ENCODE data around the gene EIF4G1. TPM values are rescaled to one million over a fixed set of nuclear protein-coding genes. Genes with fewer than 3 reads are reported as not detected.
"Not testable (repeated sequence)": the region's sequence is repeated elsewhere in the genome, so short reads cannot be mapped to it uniquely, and the experiment has no call there.

Gene EIF4G1, protein sequence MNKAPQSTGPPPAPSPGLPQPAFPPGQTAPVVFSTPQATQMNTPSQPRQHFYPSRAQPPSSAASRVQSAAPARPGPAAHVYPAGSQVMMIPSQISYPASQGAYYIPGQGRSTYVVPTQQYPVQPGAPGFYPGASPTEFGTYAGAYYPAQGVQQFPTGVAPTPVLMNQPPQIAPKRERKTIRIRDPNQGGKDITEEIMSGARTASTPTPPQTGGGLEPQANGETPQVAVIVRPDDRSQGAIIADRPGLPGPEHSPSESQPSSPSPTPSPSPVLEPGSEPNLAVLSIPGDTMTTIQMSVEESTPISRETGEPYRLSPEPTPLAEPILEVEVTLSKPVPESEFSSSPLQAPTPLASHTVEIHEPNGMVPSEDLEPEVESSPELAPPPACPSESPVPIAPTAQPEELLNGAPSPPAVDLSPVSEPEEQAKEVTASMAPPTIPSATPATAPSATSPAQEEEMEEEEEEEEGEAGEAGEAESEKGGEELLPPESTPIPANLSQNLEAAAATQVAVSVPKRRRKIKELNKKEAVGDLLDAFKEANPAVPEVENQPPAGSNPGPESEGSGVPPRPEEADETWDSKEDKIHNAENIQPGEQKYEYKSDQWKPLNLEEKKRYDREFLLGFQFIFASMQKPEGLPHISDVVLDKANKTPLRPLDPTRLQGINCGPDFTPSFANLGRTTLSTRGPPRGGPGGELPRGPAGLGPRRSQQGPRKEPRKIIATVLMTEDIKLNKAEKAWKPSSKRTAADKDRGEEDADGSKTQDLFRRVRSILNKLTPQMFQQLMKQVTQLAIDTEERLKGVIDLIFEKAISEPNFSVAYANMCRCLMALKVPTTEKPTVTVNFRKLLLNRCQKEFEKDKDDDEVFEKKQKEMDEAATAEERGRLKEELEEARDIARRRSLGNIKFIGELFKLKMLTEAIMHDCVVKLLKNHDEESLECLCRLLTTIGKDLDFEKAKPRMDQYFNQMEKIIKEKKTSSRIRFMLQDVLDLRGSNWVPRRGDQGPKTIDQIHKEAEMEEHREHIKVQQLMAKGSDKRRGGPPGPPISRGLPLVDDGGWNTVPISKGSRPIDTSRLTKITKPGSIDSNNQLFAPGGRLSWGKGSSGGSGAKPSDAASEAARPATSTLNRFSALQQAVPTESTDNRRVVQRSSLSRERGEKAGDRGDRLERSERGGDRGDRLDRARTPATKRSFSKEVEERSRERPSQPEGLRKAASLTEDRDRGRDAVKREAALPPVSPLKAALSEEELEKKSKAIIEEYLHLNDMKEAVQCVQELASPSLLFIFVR (N-terminal part only)
- polyA plus RNA-seq (2014; cell fraction: cytosol; rRNA removed), result 257 and 261 TPM in 2 replicates
- 213 and 251 TPM in 2 replicates for polyA plus RNA-seq (2014; cell fraction: nucleus; rRNA removed)

- DNase-seq (ENCODE audit: low spot score), result peak; percentile 93
These were observed at the start of gene EIF4G1 for GRCh38 chr3:184314363-184314699. Gene EIF4G1, plus strand, starts transcription at chr3:184314606. Its CDS starts 1,191 bp downstream, at chr3:184315797.

- not testable (repeated sequence) for DNase-seq (ENCODE audit: low spot score)
These were observed 47.2 kb upstream of the EIF4G1 start for GRCh38 chr3:184267249-184267648.

DNA sequence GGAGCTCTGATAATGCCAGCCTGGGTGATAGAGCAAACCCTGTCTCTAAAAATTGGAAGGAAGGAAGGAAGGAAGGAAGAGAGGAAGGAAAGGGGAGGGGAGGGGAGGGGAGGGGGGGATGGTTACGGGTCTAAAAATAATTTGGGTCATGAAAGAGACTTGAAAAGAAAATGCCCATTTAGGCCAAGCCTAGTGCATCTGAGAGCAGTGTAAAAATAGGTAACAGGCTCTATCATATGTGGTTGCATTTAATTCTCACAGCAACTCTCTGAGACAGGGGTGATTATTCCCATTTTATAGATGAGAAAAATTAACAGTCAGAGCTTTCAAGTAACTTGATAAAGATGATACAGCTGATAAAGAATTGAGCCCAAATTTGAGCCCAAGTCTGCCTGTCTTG lies 42.1 kb upstream of the EIF4G1 start:
- DNase-seq (ENCODE audit: low spot score), result no peak

DNA sequence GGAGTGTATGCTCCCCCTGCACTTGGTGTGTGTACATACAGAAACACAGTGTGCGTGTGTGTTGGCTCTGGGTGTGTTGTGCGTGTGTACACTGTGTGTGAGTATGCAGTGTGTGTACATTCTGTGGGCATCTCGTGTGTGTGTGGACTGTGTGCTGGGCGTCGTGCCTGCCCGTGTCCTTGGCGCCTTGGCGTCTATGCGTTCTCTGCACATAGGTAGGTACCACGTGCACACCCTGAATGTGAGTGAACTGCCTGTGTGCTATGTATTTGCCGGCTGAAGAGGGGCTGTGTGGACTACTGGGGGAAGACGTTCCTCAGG lies 39.1 kb upstream of the EIF4G1 start:
- no peak for DNase-seq (ENCODE audit: low spot score)

GRCh38 chr3:184275961-184276910 lies 38.2 kb upstream of the EIF4G1 start, which contains the start of gene ECE2:
Gene ECE2, plus strand, starts transcription at chr3:184276022. Its CDS starts 132 bp downstream, at chr3:184276154.
- no peak for DNase-seq (ENCODE audit: low spot score)

- no peak for DNase-seq (ENCODE audit: low spot score)
These were observed 37.0 kb upstream of the EIF4G1 start for GRCh38 chr3:184277366-184277765.

GRCh38 chr3:184282941-184283340 lies 31.5 kb upstream of the EIF4G1 start:
- DNase-seq (ENCODE audit: low spot score), result no peak

DNA sequence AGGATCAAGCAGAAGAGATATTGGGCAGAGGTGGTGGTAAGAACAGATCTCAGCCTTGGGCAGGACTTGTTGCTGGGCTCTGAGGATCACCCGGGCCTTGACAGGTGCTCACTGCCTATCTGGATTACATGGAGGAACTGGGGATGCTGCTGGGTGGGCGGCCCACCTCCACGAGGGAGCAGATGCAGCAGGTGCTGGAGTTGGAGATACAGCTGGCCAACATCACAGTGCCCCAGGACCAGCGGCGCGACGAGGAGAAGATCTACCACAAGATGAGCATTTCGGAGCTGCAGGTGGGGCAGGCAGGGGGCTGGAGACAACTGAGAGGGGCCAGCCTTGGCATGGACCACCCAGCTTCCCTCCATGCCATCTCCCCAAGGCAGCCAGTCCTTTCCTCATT lies 30.7 kb upstream of the EIF4G1 start:
- no peak for DNase-seq (ENCODE audit: low spot score)

- DNase-seq (ENCODE audit: low spot score), result peak; percentile 88
These were observed 29.7 kb upstream of the EIF4G1 start for GRCh38 chr3:184284696-184285095.

GRCh38 chr3:184289426-184289938 lies 24.9 kb upstream of the EIF4G1 start:
- DNase-seq (ENCODE audit: low spot score), result peak; percentile 84

DNA sequence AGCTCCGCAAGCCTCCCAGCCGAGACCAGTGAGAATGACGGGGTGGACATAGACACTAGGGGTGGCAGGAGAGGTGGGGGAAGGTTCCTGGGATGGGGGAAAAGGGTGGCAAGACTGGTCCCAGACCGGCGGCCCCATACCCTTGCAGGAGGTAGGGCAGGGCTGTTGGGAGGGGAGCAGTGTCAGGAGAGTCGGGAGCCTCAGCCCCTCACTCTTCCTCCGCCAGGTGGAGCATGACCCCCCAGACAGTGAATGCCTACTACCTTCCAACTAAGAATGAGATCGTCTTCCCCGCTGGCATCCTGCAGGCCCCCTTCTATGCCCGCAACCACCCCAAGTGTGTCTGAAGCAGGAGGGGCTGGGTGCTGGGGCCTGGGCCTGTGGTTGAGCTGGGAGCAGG lies 24.1 kb upstream of the EIF4G1 start:
- no peak for DNase-seq (ENCODE audit: low spot score)

DNA sequence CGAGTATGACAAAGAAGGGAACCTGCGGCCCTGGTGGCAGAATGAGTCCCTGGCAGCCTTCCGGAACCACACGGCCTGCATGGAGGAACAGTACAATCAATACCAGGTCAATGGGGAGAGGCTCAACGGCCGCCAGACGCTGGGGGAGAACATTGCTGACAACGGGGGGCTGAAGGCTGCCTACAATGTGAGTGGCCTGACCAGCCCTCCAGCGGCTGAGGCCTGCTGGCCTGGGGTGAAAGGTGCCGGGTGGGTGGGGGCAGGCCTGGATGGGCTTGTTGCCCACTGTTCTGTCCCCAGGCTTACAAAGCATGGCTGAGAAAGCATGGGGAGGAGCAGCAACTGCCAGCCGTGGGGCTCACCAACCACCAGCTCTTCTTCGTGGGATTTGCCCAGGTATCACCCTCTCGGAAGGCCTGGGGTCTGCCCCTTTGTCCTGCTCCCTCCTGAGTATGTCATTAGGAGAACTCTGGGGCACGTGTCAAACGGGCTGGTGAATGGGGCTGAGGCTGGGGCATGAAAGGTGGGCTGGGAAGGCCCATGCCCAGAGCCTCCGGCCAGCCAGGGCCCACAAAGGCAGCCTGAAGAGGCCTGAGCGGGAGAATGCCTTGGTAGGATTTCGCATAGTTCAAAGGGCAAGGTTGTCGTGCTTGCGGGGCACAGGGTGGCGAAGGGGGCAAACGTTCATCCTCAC lies 23.2 kb upstream of the EIF4G1 start:
- no peak for DNase-seq (ENCODE audit: low spot score)

GRCh38 chr3:184291738-184292445 lies 22.5 kb upstream of the EIF4G1 start:
- DNase-seq (ENCODE audit: low spot score), result no peak

DNA sequence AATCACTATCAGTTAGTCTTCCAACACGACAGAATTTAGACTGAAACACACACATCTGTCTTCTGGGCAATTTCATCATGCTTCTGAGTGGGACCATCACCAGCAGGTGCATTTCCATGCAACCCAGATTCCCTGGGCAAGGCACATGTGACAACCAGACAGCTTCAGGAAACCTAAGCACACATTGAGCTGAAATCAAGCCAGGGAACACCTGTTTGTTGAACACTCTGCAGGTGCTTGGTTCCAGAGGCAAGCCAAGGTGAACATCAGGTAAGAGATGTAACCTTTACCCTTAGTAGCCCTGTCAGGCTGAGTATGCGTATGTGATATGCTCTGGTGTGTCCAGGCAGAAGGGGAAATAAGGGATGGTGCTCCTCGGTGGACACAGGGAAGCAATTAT lies 18.6 kb upstream of the EIF4G1 start:
- no peak for DNase-seq (ENCODE audit: low spot score)

GRCh38 chr3:184296616-184297015 lies 17.8 kb upstream of the EIF4G1 start:
- DNase-seq (ENCODE audit: low spot score), result no peak

DNA sequence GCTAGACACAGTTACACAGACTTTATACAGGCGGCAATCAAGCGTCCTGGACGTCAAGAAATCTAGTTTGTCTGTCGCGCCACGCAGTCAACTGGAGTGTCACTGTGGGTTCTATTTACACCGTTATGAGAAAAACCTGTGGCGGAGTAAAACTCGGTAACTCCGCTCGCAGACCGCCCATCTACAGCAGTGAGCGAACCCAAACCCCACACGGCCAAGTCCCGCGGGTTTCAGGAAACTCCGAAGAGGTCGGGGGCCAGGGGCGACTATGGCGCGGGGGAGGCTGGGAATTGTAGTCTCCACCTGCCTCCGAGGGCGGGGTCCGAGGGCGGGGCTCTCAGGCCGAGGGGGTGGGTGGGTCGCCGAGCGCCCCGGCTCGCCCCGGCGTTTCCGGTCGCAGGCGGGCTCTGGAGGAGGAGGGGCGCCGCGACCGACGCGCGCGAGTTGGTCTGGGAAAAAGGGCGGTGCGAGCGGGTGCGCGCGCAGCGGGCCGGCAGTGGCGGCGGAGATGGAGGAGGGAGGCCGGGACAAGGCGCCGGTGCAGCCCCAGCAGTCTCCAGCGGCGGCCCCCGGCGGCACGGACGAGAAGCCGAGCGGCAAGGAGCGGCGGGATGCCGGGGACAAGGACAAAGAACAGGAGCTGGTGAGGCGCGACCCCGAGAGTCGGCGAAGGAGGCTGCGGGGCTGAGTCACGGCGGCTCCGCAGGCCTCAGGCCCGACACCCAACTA lies 15.5 kb upstream of the EIF4G1 start, which contains the start of gene PSMD2:
Gene PSMD2 (plus strand): TSS at position 483 of the 729 bp plus-strand sequence. CDS start 26 bp downstream, at position 509.
- peak; percentile 96 for DNase-seq (ENCODE audit: low spot score)

DNA sequence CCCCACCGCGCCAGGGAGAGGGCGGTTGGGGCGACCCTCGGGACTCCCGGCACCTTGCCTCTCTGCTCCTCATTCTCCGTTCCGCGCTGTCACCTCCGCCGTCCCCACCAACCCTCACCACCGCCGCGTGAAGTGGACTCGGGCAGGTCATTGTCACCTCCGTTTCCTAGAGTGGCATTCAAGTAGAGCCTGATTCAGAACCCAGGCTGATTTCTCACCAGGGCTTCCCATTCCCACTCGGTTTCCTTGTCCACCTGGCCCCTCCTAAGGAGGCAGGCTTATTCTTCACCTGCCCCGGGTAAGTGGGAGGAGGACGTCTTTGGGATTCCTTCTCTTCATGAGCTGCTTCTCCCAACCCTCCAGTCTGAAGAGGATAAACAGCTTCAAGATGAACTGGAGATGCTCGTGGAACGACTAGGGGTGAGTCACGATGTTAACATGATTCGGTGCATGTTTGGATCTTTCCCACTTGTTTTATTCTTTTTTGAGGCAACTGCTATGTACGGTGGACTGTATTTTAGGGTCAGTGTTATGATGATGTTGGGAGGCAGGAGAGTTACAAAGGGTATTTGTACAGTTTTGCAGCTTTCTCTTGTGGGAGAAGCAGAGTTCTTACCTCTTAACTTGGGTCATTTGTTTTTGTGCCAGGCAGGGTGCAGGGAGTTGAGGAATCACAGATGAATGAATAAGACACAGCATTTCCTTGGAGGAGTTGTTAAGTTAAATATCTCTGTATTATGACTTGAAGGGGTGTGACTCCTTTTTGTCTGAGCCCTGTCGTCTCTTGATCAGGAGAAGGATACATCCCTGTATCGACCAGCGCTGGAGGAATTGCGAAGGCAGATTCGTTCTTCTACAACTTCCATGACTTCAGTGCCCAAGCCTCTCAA lies 14.7 kb upstream of the EIF4G1 start:
- no peak for DNase-seq (ENCODE audit: low spot score)
